Right lobe of liver (tissue), 4 donors: ENCODE data around the gene NUAK1.

Experiments
- CTCF ChIP-seq, 4 donors: fragments of 200-600 bp in 3 of 4; fragments of 450-650 bp in 1 of 4; IDR thresholded peaks; one replicate each; pipeline versions ENCODE4 v1.5.1 to v1.8.0; 2016 to 2022; ENCODE audit warnings: antibody characterized with exemption in 4 of 4, mild to moderate bottlenecking in 2 of 4
- POLR2A ChIP-seq: fragments of 450-650 bp; IDR thresholded peaks from one replicate; pipeline ENCODE4 v1.6.1; 2017; ENCODE audit warnings: antibody characterized with exemption, mild to moderate bottlenecking
- donor health status: DM: no; HTN: no; CAD: no.
- donor health status: DM: no; HTN: no; CAD: no.
- donor health status: DM: no; HTN: yes; CAD: no.

DNA sequence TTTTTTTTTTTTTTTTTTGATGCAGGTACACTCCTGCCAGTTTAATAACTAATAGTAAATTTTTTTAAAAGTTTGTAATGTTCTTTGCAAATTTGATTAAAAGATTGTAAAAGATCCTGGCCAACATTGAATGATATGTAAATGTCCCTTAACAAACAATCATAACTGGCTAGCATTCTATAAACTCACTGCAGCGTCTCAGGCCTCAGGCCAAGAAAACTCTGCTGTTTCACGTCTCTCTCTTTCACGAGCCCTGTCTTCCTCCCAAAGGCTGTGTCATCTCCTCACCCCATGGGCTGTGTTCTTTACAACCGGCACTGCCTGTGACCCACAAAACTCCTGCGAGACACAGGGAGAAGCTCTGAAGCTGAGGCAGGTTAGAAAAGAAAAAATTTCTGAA, 103.3 kb downstream of the NUAK1 start:
- TF ChIP-seq POLR2A (no peak), CTCF (IDR thresholded peaks at IDR 0.05) (no peak)
